HepG2 (cell line): ENCODE results near the gene NAIF1. TPM values are rescaled to one million over a fixed set of nuclear protein-coding genes. Genes with fewer than 3 reads are reported as not detected.

Source experiments
- ATRX ChIP-seq: sonication (generic); formaldehyde crosslinking; IDR thresholded peaks from 2 replicates; pipeline ENCODE4 v1.4.0; 2020; ENCODE audit warnings: missing genetic modification reagents, borderline replicate concordance
- KAT8 ChIP-seq: IDR thresholded peaks from 2 replicates; pipeline ENCODE4 v1.6.1; 2016; ENCODE audit warnings: missing genetic modification reagents, missing compliant biosample characterization
- NBN ChIP-seq: fragments of 450-650 bp; conservative IDR thresholded peaks from 2 replicates; pipeline ENCODE4 v1.6.1; 2017
- NCOA2 ChIP-seq: sonication (generic); formaldehyde crosslinking; IDR thresholded peaks from 2 replicates; pipeline ENCODE4 v1.8.0; 2022; ENCODE audit warnings: inconsistent platforms
- NFKBIZ ChIP-seq: IDR thresholded peaks from 2 replicates; pipeline ENCODE4 v1.6.1; 2018; ENCODE audit warnings: missing genetic modification reagents, missing compliant biosample characterization
- PHF21A ChIP-seq: sonication (generic); formaldehyde crosslinking; IDR thresholded peaks from 2 replicates; pipeline ENCODE4 v1.5.0; 2020; ENCODE audit warnings: mild to moderate bottlenecking, missing genetic modification reagents
- PLRG1 ChIP-seq: fragments of 450-650 bp; conservative IDR thresholded peaks from 2 replicates; pipeline ENCODE4 v1.6.1; 2016
- REXO4 ChIP-seq: sonication (generic); formaldehyde crosslinking; IDR thresholded peaks from 2 replicates; pipeline ENCODE4 v1.8.0; 2022; ENCODE audit warnings: missing genetic modification reagents, mild to moderate bottlenecking, borderline replicate concordance
- SUZ12 ChIP-seq: fragments of 150-350 bp; IDR thresholded peaks from 2 replicates; pipeline ENCODE4 v1.6.1; 2014; ENCODE audit warnings: low read depth, low read length
- THYN1 ChIP-seq: sonication (generic); formaldehyde crosslinking; IDR thresholded peaks from 2 replicates; pipeline ENCODE4 v1.8.1; 2023; ENCODE audit warnings: low read depth, mild to moderate bottlenecking, moderate library complexity, missing genetic modification reagents, borderline replicate concordance
- ZNF12 ChIP-seq: sonication (generic); formaldehyde crosslinking; IDR thresholded peaks from 2 replicates; pipeline ENCODE4 v1.5.0; 2020; ENCODE audit warnings: missing genetic modification reagents
- ZNF274 ChIP-seq: sonication (generic); formaldehyde crosslinking; IDR thresholded peaks from 2 replicates; pipeline ENCODE4 v1.5.1; 2020; ENCODE audit warnings: mild to moderate bottlenecking, missing genetic modification reagents
- ZNF292 ChIP-seq: sonication (generic); formaldehyde crosslinking; IDR thresholded peaks from 2 replicates; pipeline ENCODE4 v1.8.1; 2022; ENCODE audit warnings: mild to moderate bottlenecking, low read depth, missing genetic modification reagents, borderline replicate concordance
- ZNF552 ChIP-seq: sonication (generic); formaldehyde crosslinking; IDR thresholded peaks from 2 replicates; pipeline ENCODE4 v1.9.0; 2022; ENCODE audit warnings: missing genetic modification reagents, mild to moderate bottlenecking, borderline replicate concordance
- ZNF589 ChIP-seq: sonication (generic); formaldehyde crosslinking; conservative IDR thresholded peaks from 2 replicates; pipeline ENCODE4 v1.8.0; 2022; ENCODE audit warnings: mild to moderate bottlenecking, moderate library complexity, missing genetic modification reagents
- polyA plus RNA-seq, 8 experiments: library from polyadenylated mRNA; depleted of rRNA in 3 of 8; stranded (reverse) in 7 of 8; unstranded in 1 of 8; fragments of >200 nt; fragmentation: Illumina TruSeq in 4 of 8; extraction: Trizol in 4 of 8; gene quantifications; 2 replicates each; pipeline versions ENCODE4 v1.2.1 to v1.2.3, GENCODE V29; 2011 to 2016; ENCODE audit warnings: low read depth in 4 of 8, missing spikeins in 1 of 8, mixed read lengths in 1 of 8; ENCODE audit not compliant: insufficient read depth in 1 of 8
- total RNA-seq, 5 experiments: library from RNA; depleted of rRNA; stranded (reverse); fragments of >200 nt; fragmentation: Illumina TruSeq; extraction: Trizol; gene quantifications; 2 replicates each; pipeline ENCODE4 v1.2.3, GENCODE V29; 2016; ENCODE audit warnings: low read depth in 1 of 5
- TF ChIP-seq, protein P1 (sequence below): sonication (generic); formaldehyde crosslinking; IDR thresholded peaks from 2 replicates; pipeline ENCODE4 v1.4.0; 2020; ENCODE audit warnings: missing genetic modification reagents, borderline replicate concordance
- TF ChIP-seq, protein P2 (sequence below): IDR thresholded peaks from 2 replicates; pipeline ENCODE4 v1.4.0; 2020; ENCODE audit warnings: mild to moderate bottlenecking, missing genetic modification reagents
- TF ChIP-seq, protein P3 (sequence below): sonication (generic); formaldehyde crosslinking; IDR thresholded peaks from 2 replicates; pipeline ENCODE4 v1.4.0; 2020; ENCODE audit warnings: missing genetic modification reagents, borderline replicate concordance
- TF ChIP-seq, protein P4 (sequence below): sonication (generic); formaldehyde crosslinking; IDR thresholded peaks from 2 replicates; pipeline ENCODE4 v1.4.0; 2020; ENCODE audit warnings: missing genetic modification reagents, borderline replicate concordance
- TF ChIP-seq, protein P5 (sequence below): IDR thresholded peaks from 2 replicates; pipeline ENCODE4 v1.6.1; 2016; ENCODE audit warnings: missing genetic modification reagents, missing compliant biosample characterization

Gene NAIF1
- total and polyA plus RNA-seq, 2 of the 13 experiments (the other 11 are each of a cell fraction or from before 2014, with no cell fraction given) = 6.0 to 6.9 TPM

DNA sequence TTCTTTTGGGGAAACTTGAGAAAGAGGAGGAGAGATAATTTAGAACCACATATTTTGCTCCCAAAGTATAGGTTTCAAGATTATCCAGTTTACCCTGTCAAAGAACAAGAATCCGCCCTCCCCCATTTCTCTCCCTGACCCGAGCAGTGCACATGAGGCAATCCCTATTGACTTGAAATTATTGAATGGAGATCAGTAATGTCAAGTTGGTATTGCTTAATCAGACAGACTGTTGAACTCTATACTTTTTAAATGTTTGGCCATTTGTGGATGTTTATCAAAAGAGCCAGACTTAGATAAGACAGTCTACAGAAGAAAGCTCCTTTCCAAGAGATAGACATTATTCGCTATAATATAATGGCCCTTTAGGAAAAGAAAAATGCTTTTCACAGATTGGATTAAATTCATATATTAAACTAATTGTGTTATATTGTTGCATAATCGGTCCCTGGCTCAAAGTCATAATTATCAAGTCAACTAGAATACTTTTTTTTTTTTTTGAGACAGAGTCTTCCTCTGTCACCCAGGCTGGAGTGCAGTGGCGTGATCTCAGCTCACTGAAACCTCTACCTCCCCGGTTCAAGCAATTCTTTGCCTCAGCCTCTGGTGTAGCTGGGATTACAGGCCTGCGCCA is 6.2 kb upstream of the NAIF1 start (continued):
- TF ChIP-seq, protein P1, sequence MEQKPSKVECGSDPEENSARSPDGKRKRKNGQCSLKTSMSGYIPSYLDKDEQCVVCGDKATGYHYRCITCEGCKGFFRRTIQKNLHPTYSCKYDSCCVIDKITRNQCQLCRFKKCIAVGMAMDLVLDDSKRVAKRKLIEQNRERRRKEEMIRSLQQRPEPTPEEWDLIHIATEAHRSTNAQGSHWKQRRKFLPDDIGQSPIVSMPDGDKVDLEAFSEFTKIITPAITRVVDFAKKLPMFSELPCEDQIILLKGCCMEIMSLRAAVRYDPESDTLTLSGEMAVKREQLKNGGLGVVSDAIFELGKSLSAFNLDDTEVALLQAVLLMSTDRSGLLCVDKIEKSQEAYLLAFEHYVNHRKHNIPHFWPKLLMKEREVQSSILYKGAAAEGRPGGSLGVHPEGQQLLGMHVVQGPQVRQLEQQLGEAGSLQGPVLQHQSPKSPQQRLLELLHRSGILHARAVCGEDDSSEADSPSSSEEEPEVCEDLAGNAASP (CRISPR knock-in tag) = peak; percentile 79; the same call in 1 of the 2 replicates
- TF ChIP-seq SUZ12 (no peak), ZNF552 (CRISPR knock-in tag) (no peak), NBN (no peak), ZNF292 (CRISPR knock-in tag) (no peak; the same call in 1 of the 2 replicates), ATRX (CRISPR knock-in tag) (no peak), NFKBIZ (CRISPR knock-in tag) (no peak), NCOA2 (CRISPR knock-in tag) (peak; percentile 80), ZNF589 (no peak), THYN1 (CRISPR knock-in tag) (no peak), PLRG1 (no peak), REXO4 (no peak), ZNF12 (CRISPR knock-in tag) (0 out of 2 replicates have a peak, but pooled peaks have one; percentile 35), ZNF274 (CRISPR knock-in tag) (no peak), KAT8 (CRISPR knock-in tag) (0 out of 2 replicates have a peak, but pooled peaks have one; percentile 24), PHF21A (CRISPR knock-in tag) (peak; percentile 72; the same call in 1 of the 2 replicates)
- TF ChIP-seq, protein P2, sequence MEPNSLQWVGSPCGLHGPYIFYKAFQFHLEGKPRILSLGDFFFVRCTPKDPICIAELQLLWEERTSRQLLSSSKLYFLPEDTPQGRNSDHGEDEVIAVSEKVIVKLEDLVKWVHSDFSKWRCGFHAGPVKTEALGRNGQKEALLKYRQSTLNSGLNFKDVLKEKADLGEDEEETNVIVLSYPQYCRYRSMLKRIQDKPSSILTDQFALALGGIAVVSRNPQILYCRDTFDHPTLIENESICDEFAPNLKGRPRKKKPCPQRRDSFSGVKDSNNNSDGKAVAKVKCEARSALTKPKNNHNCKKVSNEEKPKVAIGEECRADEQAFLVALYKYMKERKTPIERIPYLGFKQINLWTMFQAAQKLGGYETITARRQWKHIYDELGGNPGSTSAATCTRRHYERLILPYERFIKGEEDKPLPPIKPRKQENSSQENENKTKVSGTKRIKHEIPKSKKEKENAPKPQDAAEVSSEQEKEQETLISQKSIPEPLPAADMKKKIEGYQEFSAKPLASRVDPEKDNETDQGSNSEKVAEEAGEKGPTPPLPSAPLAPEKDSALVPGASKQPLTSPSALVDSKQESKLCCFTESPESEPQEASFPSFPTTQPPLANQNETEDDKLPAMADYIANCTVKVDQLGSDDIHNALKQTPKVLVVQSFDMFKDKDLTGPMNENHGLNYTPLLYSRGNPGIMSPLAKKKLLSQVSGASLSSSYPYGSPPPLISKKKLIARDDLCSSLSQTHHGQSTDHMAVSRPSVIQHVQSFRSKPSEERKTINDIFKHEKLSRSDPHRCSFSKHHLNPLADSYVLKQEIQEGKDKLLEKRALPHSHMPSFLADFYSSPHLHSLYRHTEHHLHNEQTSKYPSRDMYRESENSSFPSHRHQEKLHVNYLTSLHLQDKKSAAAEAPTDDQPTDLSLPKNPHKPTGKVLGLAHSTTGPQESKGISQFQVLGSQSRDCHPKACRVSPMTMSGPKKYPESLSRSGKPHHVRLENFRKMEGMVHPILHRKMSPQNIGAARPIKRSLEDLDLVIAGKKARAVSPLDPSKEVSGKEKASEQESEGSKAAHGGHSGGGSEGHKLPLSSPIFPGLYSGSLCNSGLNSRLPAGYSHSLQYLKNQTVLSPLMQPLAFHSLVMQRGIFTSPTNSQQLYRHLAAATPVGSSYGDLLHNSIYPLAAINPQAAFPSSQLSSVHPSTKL = peak; percentile 88
- TF ChIP-seq, protein P3, sequence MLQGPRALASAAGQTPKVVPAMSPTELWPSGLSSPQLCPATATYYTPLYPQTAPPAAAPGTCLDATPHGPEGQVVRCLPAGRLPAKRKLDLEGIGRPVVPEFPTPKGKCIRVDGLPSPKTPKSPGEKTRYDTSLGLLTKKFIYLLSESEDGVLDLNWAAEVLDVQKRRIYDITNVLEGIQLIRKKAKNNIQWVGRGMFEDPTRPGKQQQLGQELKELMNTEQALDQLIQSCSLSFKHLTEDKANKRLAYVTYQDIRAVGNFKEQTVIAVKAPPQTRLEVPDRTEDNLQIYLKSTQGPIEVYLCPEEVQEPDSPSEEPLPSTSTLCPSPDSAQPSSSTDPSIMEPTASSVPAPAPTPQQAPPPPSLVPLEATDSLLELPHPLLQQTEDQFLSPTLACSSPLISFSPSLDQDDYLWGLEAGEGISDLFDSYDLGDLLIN (CRISPR knock-in tag) = no peak
- TF ChIP-seq, protein P4, sequence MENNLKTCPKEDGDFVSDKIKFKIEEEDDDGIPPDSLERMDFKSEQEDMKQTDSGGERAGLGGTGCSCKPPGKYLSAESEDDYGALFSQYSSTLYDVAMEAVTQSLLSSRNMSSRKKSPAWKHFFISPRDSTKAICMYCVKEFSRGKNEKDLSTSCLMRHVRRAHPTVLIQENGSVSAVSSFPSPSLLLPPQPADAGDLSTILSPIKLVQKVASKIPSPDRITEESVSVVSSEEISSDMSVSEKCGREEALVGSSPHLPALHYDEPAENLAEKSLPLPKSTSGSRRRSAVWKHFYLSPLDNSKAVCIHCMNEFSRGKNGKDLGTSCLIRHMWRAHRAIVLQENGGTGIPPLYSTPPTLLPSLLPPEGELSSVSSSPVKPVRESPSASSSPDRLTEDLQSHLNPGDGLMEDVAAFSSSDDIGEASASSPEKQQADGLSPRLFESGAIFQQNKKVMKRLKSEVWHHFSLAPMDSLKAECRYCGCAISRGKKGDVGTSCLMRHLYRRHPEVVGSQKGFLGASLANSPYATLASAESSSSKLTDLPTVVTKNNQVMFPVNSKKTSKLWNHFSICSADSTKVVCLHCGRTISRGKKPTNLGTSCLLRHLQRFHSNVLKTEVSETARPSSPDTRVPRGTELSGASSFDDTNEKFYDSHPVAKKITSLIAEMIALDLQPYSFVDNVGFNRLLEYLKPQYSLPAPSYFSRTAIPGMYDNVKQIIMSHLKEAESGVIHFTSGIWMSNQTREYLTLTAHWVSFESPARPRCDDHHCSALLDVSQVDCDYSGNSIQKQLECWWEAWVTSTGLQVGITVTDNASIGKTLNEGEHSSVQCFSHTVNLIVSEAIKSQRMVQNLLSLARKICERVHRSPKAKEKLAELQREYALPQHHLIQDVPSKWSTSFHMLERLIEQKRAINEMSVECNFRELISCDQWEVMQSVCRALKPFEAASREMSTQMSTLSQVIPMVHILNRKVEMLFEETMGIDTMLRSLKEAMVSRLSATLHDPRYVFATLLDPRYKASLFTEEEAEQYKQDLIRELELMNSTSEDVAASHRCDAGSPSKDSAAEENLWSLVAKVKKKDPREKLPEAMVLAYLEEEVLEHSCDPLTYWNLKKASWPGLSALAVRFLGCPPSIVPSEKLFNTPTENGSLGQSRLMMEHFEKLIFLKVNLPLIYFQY (CRISPR knock-in tag) = no peak
- TF ChIP-seq, protein P5, sequence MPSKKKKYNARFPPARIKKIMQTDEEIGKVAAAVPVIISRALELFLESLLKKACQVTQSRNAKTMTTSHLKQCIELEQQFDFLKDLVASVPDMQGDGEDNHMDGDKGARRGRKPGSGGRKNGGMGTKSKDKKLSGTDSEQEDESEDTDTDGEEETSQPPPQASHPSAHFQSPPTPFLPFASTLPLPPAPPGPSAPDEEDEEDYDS = no peak
